Ectodermal cell (in vitro differentiated cells): ENCODE measurements around the gene SHOX.
"Not testable (repeated sequence)": the region's sequence is repeated elsewhere in the genome, so short reads cannot be mapped to it uniquely, and the experiment has no call there.

ENCODE experiments used
- H3K27ac ChIP-seq: 2 replicates; pipeline ENCODE4 v1.7.0; 2013; ENCODE audit warnings: mild to moderate bottlenecking, low read depth, low read length; ENCODE audit not compliant: insufficient read depth, poor library complexity, severe bottlenecking
- H3K27me3 ChIP-seq: 2 replicates; pipeline ENCODE4 v1.7.0; 2013; ENCODE audit warnings: mild to moderate bottlenecking, low read length; ENCODE audit not compliant: insufficient read depth, control insufficient read depth, poor library complexity, severe bottlenecking
- H3K36me3 ChIP-seq: one replicate; pipeline ENCODE4 v1.7.0; 2013; ENCODE audit warnings: low read length; ENCODE audit not compliant: control insufficient read depth, insufficient read depth
- H3K4me1 ChIP-seq: one replicate; pipeline ENCODE4 v1.7.0; 2013; ENCODE audit warnings: low read length; ENCODE audit not compliant: control insufficient read depth, insufficient read depth
- H3K4me3 ChIP-seq: 2 replicates; pipeline ENCODE4 v1.7.0; 2013; ENCODE audit warnings: low read depth, low read length, control low read depth; ENCODE audit not compliant: insufficient read depth
- H3K9me3 ChIP-seq: 2 replicates; pipeline ENCODE4 v1.7.0; 2013; ENCODE audit warnings: mild to moderate bottlenecking, low read length, moderate library complexity; ENCODE audit not compliant: control insufficient read depth
- WGBS, 2 experiments: methylation state at CpG; one replicate each; pipeline ENCODE4 v1.1.7; 2013; ENCODE audit warnings: missing lambda C conversion rate in 2 of 2; 5-methylcytosine and 5-hydroxymethylcytosine counted together

Gene SHOX

GRCh38 chrX:646228-646495 is 15.6 kb downstream of the SHOX start:
- Histone ChIP-seq H3K36me3 (no peaks in the 10 kb centered on the region), H3K9me3 (no peaks in the 10 kb centered on the region), H3K4me1 (peaks cover 5% of the 10 kb centered on the region), H3K4me3 (no peak overlapping the region), H3K27ac (no peak overlapping the region), H3K27me3 (peaks cover 58% of the 10 kb centered on the region)
- 71 to 72% methylated on average over 3 of the region's 3 CpGs for WGBS, 2 experiments

GRCh38 chrX:646796-647195 is 16.2 kb downstream of the SHOX start:
- H3K4me1 ChIP-seq, result peaks cover 5% of the 10 kb centered on the region
- H3K27ac ChIP-seq, result no peak overlapping the region
- no peaks in the 10 kb centered on the region for H3K36me3 ChIP-seq
- H3K9me3 ChIP-seq, result no peaks in the 10 kb centered on the region
- H3K27me3 ChIP-seq, result peaks cover 52% of the 10 kb centered on the region
- H3K4me3 ChIP-seq, result no peak overlapping the region
- 87 to 92% methylated on average over 9 of the region's 9 CpGs for WGBS, 2 experiments

- Histone ChIP-seq H3K27ac (no peak overlapping the region), H3K9me3 (no peaks in the 10 kb centered on the region), H3K4me3 (no peak overlapping the region), H3K27me3 (peaks cover 28% of the 10 kb centered on the region), H3K36me3 (no peaks in the 10 kb centered on the region), H3K4me1 (peaks cover 5% of the 10 kb centered on the region)
- WGBS, 2 experiments, result 91% methylated on average over 15 of the region's 15 CpGs
These were observed 18.6 kb downstream of the SHOX start for GRCh38 chrX:649166-649565.

GRCh38 chrX:650324-650723 is 19.7 kb downstream of the SHOX start:
- Histone ChIP-seq H3K4me1 (no peaks in the 10 kb centered on the region), H3K9me3 (no peaks in the 10 kb centered on the region), H3K36me3 (no peaks in the 10 kb centered on the region), H3K27ac (no peak overlapping the region), H3K27me3 (peaks cover 16% of the 10 kb centered on the region), H3K4me3 (no peak overlapping the region)
- 85 to 89% methylated on average over 15 of the region's 15 CpGs for WGBS, 2 experiments

GRCh38 chrX:650811-651210 is 20.2 kb downstream of the SHOX start:
- Histone ChIP-seq H3K4me3 (no peak overlapping the region), H3K4me1 (no peaks in the 10 kb centered on the region), H3K27me3 (peaks cover 11% of the 10 kb centered on the region), H3K27ac (no peak overlapping the region), H3K36me3 (no peaks in the 10 kb centered on the region), H3K9me3 (no peaks in the 10 kb centered on the region)
- 94 to 95% methylated on average over 12 to 13 of the region's 13 CpGs for WGBS, 2 experiments

- not testable (repeated sequence) for H3K4me1 ChIP-seq, H3K36me3 ChIP-seq, H3K27ac ChIP-seq, H3K4me3 ChIP-seq, H3K27me3 ChIP-seq, H3K9me3 ChIP-seq
- WGBS, 2 experiments, result 93 to 94% methylated on average over 25 of the region's 25 CpGs
These were observed 21.3 kb downstream of the SHOX start for GRCh38 chrX:651922-652321.

- Histone ChIP-seq H3K36me3 (no peaks in the 10 kb centered on the region), H3K9me3 (no peaks in the 10 kb centered on the region), H3K4me1 (no peaks in the 10 kb centered on the region), H3K27ac (no peak overlapping the region), H3K4me3 (no peak overlapping the region), H3K27me3 (no peaks in the 10 kb centered on the region)
- WGBS, 2 experiments, result 83 to 84% methylated on average over 11 of the region's 11 CpGs
These were observed 21.8 kb downstream of the SHOX start for GRCh38 chrX:652341-652741.

- Histone ChIP-seq H3K4me3 (no peak overlapping the region), H3K4me1 (no peaks in the 10 kb centered on the region), H3K27me3 (no peaks in the 10 kb centered on the region), H3K9me3 (no peaks in the 10 kb centered on the region), H3K36me3 (no peaks in the 10 kb centered on the region), H3K27ac (no peak overlapping the region)
- 86 to 95% methylated on average over 4 of the region's 4 CpGs for WGBS, 2 experiments
These were observed 22.7 kb downstream of the SHOX start for GRCh38 chrX:653306-653705.

GRCh38 chrX:661154-661553 is 30.6 kb downstream of the SHOX start:
- no peaks in the 10 kb centered on the region for H3K9me3 ChIP-seq
- H3K4me1 ChIP-seq, result no peaks in the 10 kb centered on the region
- H3K36me3 ChIP-seq, result no peaks in the 10 kb centered on the region
- H3K27ac ChIP-seq, result no peak overlapping the region
- 94% methylated on average over 10 of the region's 10 CpGs for WGBS, 2 experiments
- no peak overlapping the region for H3K4me3 ChIP-seq
- no peaks in the 10 kb centered on the region for H3K27me3 ChIP-seq

- no peaks in the 10 kb centered on the region for H3K4me1 ChIP-seq
- 90 to 94% methylated on average over 20 of the region's 20 CpGs for WGBS, 2 experiments
- no peaks in the 10 kb centered on the region for H3K36me3 ChIP-seq
- H3K27ac ChIP-seq, result no peak overlapping the region
- H3K27me3 ChIP-seq, result no peaks in the 10 kb centered on the region
- no peaks in the 10 kb centered on the region for H3K9me3 ChIP-seq
- H3K4me3 ChIP-seq, result no peak overlapping the region
These were observed 31.5 kb downstream of the SHOX start for GRCh38 chrX:662126-662525.

GRCh38 chrX:663841-664240 is 33.2 kb downstream of the SHOX start:
- WGBS, 2 experiments, result 90 to 91% methylated on average over 17 to 18 of the region's 18 CpGs
- Histone ChIP-seq H3K36me3 (no peaks in the 10 kb centered on the region), H3K4me3 (no peak overlapping the region), H3K27ac (no peak overlapping the region), H3K9me3 (no peaks in the 10 kb centered on the region), H3K27me3 (no peaks in the 10 kb centered on the region), H3K4me1 (no peaks in the 10 kb centered on the region)
